HG02970 (cell line): Measurements from ENCODE around the gene ABCE1.

Experiments
- ATAC-seq: cut with Tn5 transposase; IDR thresholded peaks from one replicate; pipeline ENCODE4 v1.9.1; 2021; ENCODE audit warnings: mild to moderate bottlenecking, moderate library complexity, moderate number of reproducible peaks; ENCODE audit not compliant: unreplicated experiment, low FRiP score

Gene ABCE1

DNA sequence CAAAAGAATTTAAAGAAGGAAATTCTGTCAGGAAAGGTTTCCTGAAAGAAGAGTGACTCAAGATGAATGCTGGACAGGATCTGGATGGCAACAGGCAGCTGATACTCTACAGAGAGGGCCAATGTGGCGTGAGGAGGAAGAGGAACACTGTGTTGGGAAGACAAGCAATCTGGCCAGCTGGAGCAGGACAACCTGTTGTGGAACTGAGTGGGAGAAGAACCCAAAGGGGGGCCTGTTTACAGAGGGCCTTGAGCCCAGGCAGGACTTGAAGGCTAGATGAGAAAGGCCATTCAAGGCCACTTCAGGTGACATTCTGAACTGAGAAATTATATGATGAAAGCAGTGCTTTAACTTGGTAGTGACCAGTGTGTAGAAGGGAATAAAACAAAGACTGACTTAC, 73.8 kb downstream of the ABCE1 start:
- ATAC-seq, result no peak

DNA sequence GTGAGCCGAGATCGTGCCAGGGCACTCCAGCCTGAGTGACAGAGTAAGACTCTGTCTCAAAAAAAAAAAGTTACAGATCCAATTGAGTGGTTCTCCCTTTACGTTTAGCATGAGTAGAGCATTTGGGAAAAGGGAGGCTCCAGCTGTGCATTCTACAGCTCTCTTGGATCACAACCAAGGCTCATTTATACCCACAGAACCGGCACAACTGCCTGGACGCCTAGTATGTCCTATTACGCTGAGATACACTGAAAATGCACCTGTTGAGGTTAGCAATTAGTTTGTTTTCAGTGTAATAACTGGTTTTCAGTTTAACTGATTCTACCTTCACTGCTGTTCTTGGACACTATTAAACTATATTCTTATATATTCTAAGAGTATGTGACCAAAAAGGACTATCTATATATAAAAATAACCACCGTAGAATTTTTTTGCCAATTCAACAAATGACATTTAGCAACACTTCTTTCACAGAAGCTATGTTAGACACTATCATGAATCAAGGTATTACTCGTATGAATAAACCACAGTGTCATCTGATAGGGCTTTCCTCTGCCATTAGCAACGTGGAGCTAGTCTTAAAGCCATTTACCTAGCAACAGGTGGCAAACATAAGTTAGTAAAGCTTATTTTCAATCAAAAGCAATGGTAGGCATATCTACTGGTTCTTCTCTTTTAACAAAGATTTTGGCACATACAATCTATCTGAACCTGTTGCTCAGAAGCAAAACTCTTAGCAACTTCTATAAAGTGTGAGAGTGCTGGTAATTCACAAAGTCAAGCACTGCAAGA, 78.7 kb downstream of the ABCE1 start:
- no peak for ATAC-seq

DNA sequence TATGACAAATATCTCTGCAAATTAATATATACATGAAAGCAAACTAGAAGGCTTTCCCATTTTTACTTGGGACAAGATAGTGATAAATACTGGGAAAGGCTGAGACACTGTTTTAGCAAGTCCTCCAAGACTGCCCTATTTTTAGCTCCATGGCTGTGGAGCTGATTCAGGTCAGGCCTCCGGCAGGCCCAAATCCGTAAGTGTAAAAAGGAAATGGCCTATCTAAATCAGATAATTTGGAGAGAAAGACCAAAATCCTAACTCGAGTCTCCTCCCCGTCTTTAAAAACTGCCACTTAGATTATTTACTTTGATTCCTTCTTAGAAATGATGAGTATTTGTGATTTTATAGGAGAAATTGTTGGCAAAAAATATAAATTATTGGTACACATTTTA, 79.4 kb downstream of the ABCE1 start:
- no peak for ATAC-seq

DNA sequence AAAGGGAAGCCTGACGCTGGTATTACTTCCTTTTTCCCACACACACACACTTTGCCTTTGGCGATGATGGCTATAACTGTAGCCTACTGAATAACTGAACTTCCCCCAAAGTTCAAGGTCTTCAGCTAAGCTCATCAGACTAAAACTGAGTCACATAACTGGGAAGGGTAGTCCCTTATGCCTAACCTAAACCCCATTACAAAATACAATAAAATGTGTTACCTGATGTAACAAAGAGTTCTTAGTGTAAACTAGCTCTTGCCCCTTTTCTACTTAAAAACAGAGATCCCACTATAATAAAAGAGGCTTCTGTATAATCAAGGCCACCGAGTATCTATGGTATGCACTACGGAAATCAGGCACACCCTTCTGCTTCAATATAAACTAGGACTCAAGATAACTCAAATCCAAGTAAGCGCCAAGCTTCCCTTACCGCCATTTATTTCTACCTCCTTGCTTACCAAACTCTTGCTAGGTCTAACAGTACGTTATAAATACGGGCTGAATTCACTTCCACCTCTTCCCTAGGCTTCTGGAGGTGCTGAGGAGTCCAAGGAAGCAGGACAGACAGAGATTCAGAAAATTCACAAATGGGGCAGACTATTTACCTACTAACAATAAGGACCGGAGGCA, 79.9 kb downstream of the ABCE1 start:
- ATAC-seq, result no peak

DNA sequence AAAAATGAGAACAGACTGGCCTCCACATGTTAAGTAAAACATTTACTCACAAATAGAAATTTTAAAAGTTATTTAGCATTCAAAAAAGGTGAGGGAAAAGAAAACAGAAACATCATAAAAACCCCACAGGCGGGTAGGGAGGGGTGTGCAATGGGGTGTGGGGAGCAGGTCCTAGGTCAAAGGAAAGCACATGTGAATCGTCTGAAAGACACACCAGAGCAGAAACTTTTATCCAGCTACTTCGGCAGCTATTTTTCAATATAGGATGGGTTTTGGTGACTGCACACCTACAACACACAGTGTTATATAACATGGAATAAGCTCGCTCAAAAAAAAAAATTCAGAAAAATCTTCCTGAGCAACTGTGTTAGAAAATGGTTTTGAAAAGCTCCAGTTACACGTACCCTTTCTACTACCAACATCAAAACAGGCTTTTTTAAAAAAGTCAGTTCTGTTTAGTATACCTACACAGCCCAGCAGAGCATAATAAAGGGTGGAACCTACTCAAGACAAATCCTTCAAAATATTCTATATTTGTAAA, 80.7 kb downstream of the ABCE1 start:
- ATAC-seq, result no peak
